GM15510 (cell line): ENCODE measurements around the gene PCDH9.

Experiments used
- POLR2A ChIP-seq: IDR thresholded peaks from 3 replicates; pipeline ENCODE4 v1.6.1; 2011; ENCODE audit warnings: borderline replicate concordance; ENCODE audit not compliant: insufficient read length; ENCODE audit errors: extremely low read depth

PCDH9 gene

GRCh38 chr13:67062160-67062559, 168.0 kb downstream of the PCDH9 start:
- TF ChIP-seq POLR2A: no peak

DNA sequence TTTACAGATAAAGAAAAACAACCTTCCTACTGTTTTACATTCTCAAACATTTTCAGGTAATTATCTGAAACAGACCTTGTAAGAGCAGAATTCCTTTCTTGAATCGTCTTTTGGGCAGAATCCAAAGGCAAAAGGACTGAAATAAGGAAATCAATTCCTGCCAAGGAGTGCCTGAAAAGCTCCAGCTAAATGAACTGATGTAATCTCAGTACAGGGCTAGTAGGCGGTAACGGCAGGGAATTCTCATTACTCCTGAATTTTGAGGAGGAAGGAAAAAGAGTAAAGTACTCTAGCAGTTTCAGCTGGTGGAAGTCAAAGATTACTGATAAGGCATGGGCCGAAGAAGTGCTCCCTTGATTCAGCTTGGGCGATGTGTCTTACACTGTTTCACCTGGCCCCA, 168.4 kb downstream of the PCDH9 start:
- TF ChIP-seq POLR2A: no peak

- TF ChIP-seq POLR2A: no peak
Observed at GRCh38 chr13:67052550-67053490, 177.3 kb downstream of the PCDH9 start.

DNA sequence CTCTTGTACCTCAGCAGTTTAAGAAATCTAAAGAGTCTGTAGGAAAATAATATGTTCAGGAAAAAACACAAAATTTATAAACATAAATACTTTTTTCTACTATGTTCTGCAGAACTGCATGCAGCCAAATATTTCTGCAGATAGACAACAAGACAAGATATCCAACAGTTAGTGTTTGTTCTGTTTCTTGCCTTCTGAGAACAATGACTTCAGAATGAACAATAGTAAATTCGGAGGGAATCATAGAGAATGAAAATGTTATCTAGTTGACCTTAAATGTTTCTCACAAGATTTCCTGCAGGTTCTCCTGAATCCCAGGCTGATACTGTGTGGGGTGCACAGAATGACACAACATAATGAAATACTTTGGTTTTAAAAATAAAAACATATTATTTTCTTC, 180.4 kb downstream of the PCDH9 start:
- TF ChIP-seq POLR2A: no peak

- no peak for TF ChIP-seq POLR2A
Observed at GRCh38 chr13:67048821-67049150, 181.3 kb downstream of the PCDH9 start.

DNA sequence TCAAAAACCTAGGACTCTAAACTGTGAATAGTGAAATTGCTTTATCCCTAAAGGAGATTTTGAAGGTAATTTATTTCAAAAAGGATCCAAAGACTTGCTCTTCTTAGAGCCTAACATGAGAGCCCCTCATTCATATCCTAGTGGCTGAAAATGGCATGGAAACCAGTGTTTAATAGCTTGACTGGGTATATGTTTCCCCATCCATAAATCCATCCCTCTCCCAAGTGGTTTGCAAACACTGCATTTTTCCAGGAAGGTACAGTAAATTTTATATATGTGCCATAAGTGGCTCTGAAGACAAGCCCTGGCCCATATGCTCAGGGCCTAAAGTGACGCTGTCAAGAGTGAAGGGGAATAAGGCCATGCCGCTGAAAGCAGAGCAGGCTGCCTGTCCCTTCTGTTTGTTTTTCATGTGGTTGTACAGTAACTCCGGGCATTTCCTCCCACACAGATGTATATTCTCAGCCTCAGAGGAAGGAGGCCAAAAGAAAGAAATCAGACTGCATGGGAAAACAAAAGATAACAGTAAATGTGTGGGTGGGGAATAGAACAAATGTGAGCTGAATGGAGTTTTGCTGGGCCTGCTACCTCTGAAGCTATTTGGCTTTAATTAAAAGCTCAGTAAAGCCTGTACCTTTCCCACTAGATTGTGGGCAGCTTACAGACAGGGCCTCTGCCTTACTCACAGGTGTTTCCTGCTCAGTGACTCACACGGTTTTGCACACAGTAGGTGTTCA, 181.9 kb downstream of the PCDH9 start:
- TF ChIP-seq POLR2A: no peak

DNA sequence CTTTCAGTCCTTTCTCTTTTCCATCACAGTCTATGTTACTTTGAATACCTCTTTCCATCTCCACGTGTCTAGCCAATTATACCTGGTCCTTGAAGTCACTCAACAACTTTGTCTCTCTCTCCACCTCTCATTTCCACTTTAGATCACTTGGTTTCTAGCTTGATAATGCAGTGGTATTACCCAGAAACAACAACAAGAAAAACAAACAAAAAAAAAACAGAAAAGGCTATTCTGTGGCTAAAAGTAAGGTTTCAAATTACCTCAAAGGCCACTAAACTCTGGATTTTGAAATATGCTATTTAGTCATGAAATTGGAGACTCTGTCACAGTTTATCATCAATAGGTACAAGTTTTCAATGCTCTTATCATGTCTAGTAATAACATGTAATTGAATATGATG, 184.8 kb downstream of the PCDH9 start:
- TF ChIP-seq POLR2A: no peak

- no peak for TF ChIP-seq POLR2A
Observed at GRCh38 chr13:67043901-67044300, 186.2 kb downstream of the PCDH9 start.

DNA sequence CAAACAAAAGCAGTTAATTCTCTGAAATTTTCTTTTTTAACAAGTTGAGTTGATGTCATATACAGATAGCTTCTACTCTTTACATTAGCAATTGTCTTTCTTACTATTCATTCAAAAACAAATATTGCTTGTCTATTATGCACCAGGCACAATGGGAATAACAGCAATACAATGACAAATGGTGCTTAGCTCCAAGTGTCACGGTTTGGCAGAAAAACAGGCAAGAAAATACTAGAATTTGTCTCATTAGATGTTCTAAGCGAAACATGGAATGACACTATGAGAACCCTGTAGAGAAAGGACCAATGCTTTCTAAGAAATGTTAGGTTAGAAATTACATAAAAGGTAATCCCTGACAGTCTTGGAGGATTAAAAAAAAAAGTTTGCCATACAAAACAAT, 187.6 kb downstream of the PCDH9 start:
- TF ChIP-seq POLR2A: no peak

GRCh38 chr13:67036699-67037457, 193.3 kb downstream of the PCDH9 start:
- TF ChIP-seq POLR2A: no peak

DNA sequence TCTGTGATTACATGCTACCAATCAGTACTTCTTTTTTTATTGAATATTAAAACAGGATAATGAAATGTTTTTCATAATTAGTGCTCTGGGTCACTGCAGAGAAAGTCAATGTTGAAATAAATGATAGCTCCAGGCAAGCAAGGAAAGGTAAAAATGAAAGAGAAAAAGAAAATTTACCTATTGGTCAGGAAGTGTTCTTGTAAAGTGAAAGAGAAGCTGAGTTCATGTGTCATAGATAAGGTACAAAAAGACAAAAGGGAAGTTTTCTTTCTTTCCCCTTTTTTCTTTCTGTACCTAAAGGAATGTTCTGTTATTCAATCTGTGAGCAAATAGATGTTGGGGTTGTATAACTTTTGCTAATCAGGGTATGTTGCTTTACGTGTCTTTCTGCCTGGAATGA, 197.0 kb downstream of the PCDH9 start:
- no peak for TF ChIP-seq POLR2A

DNA sequence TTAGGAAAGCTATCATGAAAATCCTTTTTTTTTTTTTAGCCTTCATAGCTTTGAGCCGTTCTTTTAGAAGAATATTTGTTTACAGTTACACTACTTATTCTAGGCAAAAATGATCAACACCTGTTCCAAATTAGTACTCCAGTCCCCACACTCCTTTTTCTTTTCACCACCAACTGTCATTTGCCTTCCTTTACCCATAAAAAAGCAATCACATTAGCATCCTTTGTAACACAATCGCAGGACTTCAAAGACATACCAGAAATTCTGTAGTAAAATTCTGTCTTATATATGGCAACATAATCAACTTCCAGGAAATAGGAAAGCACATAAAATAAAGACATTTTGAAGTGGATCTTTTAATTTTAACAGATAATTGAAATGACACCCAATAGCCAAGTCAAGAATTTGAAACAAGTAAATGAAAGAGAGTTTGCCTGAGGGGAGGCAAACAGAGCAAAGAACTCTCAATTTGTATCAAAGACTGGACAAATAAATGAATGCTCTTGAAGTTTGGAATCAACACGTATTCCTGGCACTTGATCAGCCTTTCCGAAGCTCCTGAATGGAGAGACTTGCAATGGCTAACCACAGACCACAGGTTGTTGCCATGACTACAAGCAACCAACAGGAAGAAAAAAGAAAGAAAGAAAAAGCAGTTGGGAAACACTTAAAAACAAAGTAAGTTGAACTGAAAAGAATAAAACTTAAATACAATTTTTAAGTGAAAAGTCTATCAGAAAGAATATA, 206.8 kb downstream of the PCDH9 start:
- no peak for TF ChIP-seq POLR2A

GRCh38 chr13:67018775-67019174, 211.4 kb downstream of the PCDH9 start:
- no peak for TF ChIP-seq POLR2A

DNA sequence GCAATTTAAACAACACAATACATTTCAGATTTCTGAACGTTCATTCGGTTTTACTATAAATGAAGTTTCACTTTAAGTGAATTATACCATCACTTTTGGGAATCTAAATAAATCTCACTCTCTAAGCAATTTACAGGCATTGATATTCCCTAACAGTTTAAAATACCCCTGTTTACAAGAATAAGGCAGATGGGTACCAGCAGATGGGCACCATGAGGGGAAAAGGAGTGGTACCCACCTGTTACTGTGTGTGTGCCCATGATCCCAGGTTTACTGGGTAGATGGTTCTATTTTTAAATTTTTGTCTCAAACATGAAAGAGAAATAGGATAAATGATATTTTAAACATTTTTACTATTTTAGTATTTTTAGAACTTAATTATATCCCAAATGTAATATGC, 212.9 kb downstream of the PCDH9 start:
- no peak for TF ChIP-seq POLR2A
